Liver (tissue), 9 donors: ENCODE measurements around the gene SYTL3. TPM values are rescaled to one million over a fixed set of nuclear protein-coding genes. Genes with fewer than 3 reads are reported as not detected.

Source experiments
- DNase-seq: peaks from one replicate; pipeline ENCODE4 v3.0.0-alpha.2; 2017; ENCODE audit warnings: low spot score
- H3K27ac ChIP-seq, 2 donors: one replicate each; pipeline ENCODE4 v1.7.0; 2013; ENCODE audit warnings: inconsistent platforms in 2 of 2, low read length in 2 of 2, control low read depth in 1 of 2, low read depth in 1 of 2, mild to moderate bottlenecking in 1 of 2
- H3K27me3 ChIP-seq, 4 donors: one replicate each; pipeline versions ENCODE4 v1.6.1 to v1.7.0; 2013; ENCODE audit warnings: low read length in 3 of 4, inconsistent platforms in 1 of 4, mild to moderate bottlenecking in 1 of 4, moderate library complexity in 1 of 4; ENCODE audit not compliant: control insufficient read depth in 4 of 4, insufficient read depth in 4 of 4
- H3K36me3 ChIP-seq, 4 donors: one replicate each; pipeline versions ENCODE4 v1.6.1 to v1.7.0; 2013; ENCODE audit warnings: low read length in 3 of 4, mild to moderate bottlenecking in 3 of 4, low read depth in 1 of 4, moderate library complexity in 1 of 4; ENCODE audit not compliant: control insufficient read depth in 4 of 4, insufficient read depth in 3 of 4
- H3K4me1 ChIP-seq, 4 donors: one replicate each; pipeline versions ENCODE4 v1.6.1 to v1.7.0; 2013; ENCODE audit warnings: low read length in 3 of 4, mild to moderate bottlenecking in 3 of 4, moderate library complexity in 1 of 4; ENCODE audit not compliant: control insufficient read depth in 4 of 4, insufficient read depth in 4 of 4
- H3K4me3 ChIP-seq, 3 donors: one replicate each; pipeline versions ENCODE4 v1.6.1 to v1.7.0; 2013; ENCODE audit warnings: low read length in 3 of 3, control low read depth in 1 of 3, low read depth in 1 of 3, mild to moderate bottlenecking in 1 of 3
- H3K9ac ChIP-seq, 2 donors: one replicate each; pipeline ENCODE4 v1.7.0; 2013; ENCODE audit warnings: low read length in 2 of 2, mild to moderate bottlenecking in 2 of 2, moderate library complexity in 2 of 2, control low read depth in 1 of 2, low read depth in 1 of 2
- H3K9me3 ChIP-seq, 4 donors: one replicate each; pipeline versions ENCODE4 v1.6.1 to v1.7.0; 2013; ENCODE audit warnings: low read length in 3 of 4; ENCODE audit not compliant: control insufficient read depth in 4 of 4
- FOXA1 ChIP-seq: IDR thresholded peaks from 2 replicates; pipeline ENCODE4 v1.6.1; 2016; ENCODE audit warnings: antibody characterized with exemption
- FOXA2 ChIP-seq: IDR thresholded peaks from 2 replicates; pipeline ENCODE4 v1.6.1; 2016; ENCODE audit warnings: antibody characterized with exemption
- GABPA ChIP-seq, 2 donors: IDR thresholded peaks in 1 of 2; conservative IDR thresholded peaks in 1 of 2; 2 replicates each; pipeline ENCODE4 v1.6.1; 2016; ENCODE audit warnings: antibody characterized with exemption in 2 of 2, mild to moderate bottlenecking in 1 of 2, moderate library complexity in 1 of 2
- HNF4A ChIP-seq, 2 donors: conservative IDR thresholded peaks; 2 replicates each; pipeline ENCODE4 v1.6.1; 2016; ENCODE audit warnings: antibody characterized with exemption in 2 of 2, mild to moderate bottlenecking in 2 of 2
- HNF4G ChIP-seq: IDR thresholded peaks from 2 replicates; pipeline ENCODE4 v1.6.1; 2016; ENCODE audit warnings: antibody characterized with exemption
- JUND ChIP-seq, 2 donors: IDR thresholded peaks; 2 replicates each; pipeline ENCODE4 v1.6.1; 2016; ENCODE audit warnings: antibody characterized with exemption in 2 of 2
- NR2F2 ChIP-seq: IDR thresholded peaks from 2 replicates; pipeline ENCODE4 v1.6.1; 2016; ENCODE audit warnings: antibody characterized with exemption
- RAD21 ChIP-seq, 2 donors: IDR thresholded peaks; 2 replicates each; pipeline ENCODE4 v1.6.1; 2016; ENCODE audit warnings: antibody characterized with exemption in 2 of 2, mild to moderate bottlenecking in 2 of 2
- RXRA ChIP-seq, 2 donors: IDR thresholded peaks; 2 replicates each; pipeline ENCODE4 v1.6.1; 2017 to 2018; ENCODE audit warnings: antibody characterized with exemption in 2 of 2, mild to moderate bottlenecking in 1 of 2
- SP1 ChIP-seq: IDR thresholded peaks from 2 replicates; pipeline ENCODE4 v1.6.1; 2018; ENCODE audit warnings: antibody characterized with exemption, mild to moderate bottlenecking
- TAF1 ChIP-seq: conservative IDR thresholded peaks from 2 replicates; pipeline ENCODE4 v1.6.1; 2016; ENCODE audit warnings: antibody characterized with exemption, mild to moderate bottlenecking
- YY1 ChIP-seq: IDR thresholded peaks from 2 replicates; pipeline ENCODE4 v1.6.1; 2016; ENCODE audit warnings: antibody characterized with exemption, mild to moderate bottlenecking
- WGBS: extraction: QIAGEN DNeasy Blood & Tissue Kit; methylation state at CpG from one replicate; pipeline ENCODE4 v1.1.7; 2013; 5-methylcytosine and 5-hydroxymethylcytosine counted together
- polyA plus RNA-seq, 2 donors: library from polyadenylated mRNA; stranded (reverse) in 1 of 2; unstranded in 1 of 2; fragments of 200-250 nt in 1 of 2; fragments of >200 nt in 1 of 2; fragmentation: Nextera tagmentation in 1 of 2; extraction: Ambion mirVana in 1 of 2; gene quantifications; one replicate each; pipeline versions ENCODE4 v1.2.1 to v1.2.3, GENCODE V29; 2013 to 2015
- total RNA-seq, 2 donors: library from RNA; depleted of rRNA; stranded (reverse); fragments of >200 nt; gene quantifications; one replicate each; pipeline ENCODE4 v1.2.3, GENCODE V29; 2014
- TF ChIP-seq, protein P1 (sequence below): IDR thresholded peaks from 2 replicates; pipeline ENCODE4 v1.6.1; 2016; ENCODE audit warnings: antibody characterized with exemption
- TF ChIP-seq, protein P2 (sequence below): IDR thresholded peaks from 2 replicates; pipeline ENCODE4 v1.6.1; 2016; ENCODE audit warnings: antibody characterized with exemption, mild to moderate bottlenecking
- TF ChIP-seq, protein P3 (sequence below): IDR thresholded peaks from 2 replicates; pipeline ENCODE4 v1.6.1; 2016; ENCODE audit warnings: antibody characterized with exemption
- TF ChIP-seq, protein P4 (sequence below): fragments of 150-350 bp; IDR thresholded peaks from 2 replicates; pipeline ENCODE4 v1.5.1; 2017; ENCODE audit warnings: improper control_type of control experiment, low read depth, low read length; ENCODE audit not compliant: missing input control
- TF ChIP-seq, protein P5 (sequence below): IDR thresholded peaks from 2 replicates; pipeline ENCODE4 v1.6.1; 2016; ENCODE audit warnings: antibody characterized with exemption
- donor health status: healthy.
- donor health status: healthy.
- donor health status: healthy.
- donor health status: healthy.
- donor health status: healthy.

The SYTL3 gene
- total and polyA plus RNA-seq, 4 donors: 0.28 to 1.7 (median 0.51) TPM

DNA sequence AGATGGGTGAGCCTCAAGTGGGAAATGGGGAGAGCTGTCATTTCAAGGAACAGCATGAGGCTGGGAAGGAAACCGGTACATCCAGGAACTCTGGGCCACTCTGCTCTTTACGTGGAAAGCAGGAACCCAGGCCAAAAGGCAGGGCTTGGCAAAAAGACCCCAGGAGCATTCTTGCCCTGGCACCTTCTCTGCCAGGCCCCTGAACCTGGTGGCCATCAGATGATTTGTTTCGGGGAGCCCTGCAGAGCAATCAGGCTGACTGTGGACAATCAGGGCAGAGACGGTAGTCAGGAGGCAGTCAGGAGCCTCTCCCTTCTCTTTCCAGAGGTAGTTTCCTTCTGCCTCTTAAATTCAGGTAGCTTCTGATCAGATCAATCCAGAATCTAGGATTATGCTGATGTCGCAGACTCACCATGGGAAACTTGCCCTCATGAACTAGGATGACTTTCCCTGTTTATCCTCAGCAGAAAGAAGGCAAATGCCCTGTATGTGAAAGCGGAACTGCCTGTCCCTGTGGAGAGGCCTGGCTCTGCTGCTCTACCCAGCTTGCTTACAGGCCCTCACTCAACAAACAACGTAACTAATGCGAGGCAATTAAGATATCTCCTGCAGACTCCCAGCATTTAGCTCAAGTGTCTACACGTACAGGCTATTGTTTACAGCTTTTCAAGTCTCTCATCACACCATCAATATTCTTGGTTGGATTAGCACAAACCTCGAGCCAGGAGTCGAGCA, 132.7 kb downstream of the SYTL3 start:
- H3K4me3 ChIP-seq: no peak overlapping the region
- no peak for TF ChIP-seq RAD21 (IDR thresholded peaks at IDR 0.05)
- TF ChIP-seq, protein P1, sequence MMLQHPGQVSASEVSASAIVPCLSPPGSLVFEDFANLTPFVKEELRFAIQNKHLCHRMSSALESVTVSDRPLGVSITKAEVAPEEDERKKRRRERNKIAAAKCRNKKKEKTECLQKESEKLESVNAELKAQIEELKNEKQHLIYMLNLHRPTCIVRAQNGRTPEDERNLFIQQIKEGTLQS: no peak
- TF ChIP-seq YY1: no peak
- no peak for TF ChIP-seq JUND (IDR thresholded peaks at IDR 0.05)
- TF ChIP-seq HNF4G: no peak
- TF ChIP-seq GABPA (IDR thresholded peaks at IDR 0.05 in 1 of 2, conservative IDR thresholded peaks at IDR 0.05 in 1 of 2): no peak
- TF ChIP-seq HNF4A (conservative IDR thresholded peaks at IDR 0.05): no peak
- TF ChIP-seq NR2F2: no peak
- TF ChIP-seq, protein P2, sequence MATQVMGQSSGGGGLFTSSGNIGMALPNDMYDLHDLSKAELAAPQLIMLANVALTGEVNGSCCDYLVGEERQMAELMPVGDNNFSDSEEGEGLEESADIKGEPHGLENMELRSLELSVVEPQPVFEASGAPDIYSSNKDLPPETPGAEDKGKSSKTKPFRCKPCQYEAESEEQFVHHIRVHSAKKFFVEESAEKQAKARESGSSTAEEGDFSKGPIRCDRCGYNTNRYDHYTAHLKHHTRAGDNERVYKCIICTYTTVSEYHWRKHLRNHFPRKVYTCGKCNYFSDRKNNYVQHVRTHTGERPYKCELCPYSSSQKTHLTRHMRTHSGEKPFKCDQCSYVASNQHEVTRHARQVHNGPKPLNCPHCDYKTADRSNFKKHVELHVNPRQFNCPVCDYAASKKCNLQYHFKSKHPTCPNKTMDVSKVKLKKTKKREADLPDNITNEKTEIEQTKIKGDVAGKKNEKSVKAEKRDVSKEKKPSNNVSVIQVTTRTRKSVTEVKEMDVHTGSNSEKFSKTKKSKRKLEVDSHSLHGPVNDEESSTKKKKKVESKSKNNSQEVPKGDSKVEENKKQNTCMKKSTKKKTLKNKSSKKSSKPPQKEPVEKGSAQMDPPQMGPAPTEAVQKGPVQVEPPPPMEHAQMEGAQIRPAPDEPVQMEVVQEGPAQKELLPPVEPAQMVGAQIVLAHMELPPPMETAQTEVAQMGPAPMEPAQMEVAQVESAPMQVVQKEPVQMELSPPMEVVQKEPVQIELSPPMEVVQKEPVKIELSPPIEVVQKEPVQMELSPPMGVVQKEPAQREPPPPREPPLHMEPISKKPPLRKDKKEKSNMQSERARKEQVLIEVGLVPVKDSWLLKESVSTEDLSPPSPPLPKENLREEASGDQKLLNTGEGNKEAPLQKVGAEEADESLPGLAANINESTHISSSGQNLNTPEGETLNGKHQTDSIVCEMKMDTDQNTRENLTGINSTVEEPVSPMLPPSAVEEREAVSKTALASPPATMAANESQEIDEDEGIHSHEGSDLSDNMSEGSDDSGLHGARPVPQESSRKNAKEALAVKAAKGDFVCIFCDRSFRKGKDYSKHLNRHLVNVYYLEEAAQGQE: no peak
- TF ChIP-seq TAF1: no peak
- TF ChIP-seq, protein P3, sequence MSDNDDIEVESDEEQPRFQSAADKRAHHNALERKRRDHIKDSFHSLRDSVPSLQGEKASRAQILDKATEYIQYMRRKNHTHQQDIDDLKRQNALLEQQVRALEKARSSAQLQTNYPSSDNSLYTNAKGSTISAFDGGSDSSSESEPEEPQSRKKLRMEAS: no peak
- TF ChIP-seq FOXA1: no peak
- TF ChIP-seq, protein P4, sequence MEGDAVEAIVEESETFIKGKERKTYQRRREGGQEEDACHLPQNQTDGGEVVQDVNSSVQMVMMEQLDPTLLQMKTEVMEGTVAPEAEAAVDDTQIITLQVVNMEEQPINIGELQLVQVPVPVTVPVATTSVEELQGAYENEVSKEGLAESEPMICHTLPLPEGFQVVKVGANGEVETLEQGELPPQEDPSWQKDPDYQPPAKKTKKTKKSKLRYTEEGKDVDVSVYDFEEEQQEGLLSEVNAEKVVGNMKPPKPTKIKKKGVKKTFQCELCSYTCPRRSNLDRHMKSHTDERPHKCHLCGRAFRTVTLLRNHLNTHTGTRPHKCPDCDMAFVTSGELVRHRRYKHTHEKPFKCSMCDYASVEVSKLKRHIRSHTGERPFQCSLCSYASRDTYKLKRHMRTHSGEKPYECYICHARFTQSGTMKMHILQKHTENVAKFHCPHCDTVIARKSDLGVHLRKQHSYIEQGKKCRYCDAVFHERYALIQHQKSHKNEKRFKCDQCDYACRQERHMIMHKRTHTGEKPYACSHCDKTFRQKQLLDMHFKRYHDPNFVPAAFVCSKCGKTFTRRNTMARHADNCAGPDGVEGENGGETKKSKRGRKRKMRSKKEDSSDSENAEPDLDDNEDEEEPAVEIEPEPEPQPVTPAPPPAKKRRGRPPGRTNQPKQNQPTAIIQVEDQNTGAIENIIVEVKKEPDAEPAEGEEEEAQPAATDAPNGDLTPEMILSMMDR: no peak
- no peak for TF ChIP-seq SP1
- TF ChIP-seq, protein P5, sequence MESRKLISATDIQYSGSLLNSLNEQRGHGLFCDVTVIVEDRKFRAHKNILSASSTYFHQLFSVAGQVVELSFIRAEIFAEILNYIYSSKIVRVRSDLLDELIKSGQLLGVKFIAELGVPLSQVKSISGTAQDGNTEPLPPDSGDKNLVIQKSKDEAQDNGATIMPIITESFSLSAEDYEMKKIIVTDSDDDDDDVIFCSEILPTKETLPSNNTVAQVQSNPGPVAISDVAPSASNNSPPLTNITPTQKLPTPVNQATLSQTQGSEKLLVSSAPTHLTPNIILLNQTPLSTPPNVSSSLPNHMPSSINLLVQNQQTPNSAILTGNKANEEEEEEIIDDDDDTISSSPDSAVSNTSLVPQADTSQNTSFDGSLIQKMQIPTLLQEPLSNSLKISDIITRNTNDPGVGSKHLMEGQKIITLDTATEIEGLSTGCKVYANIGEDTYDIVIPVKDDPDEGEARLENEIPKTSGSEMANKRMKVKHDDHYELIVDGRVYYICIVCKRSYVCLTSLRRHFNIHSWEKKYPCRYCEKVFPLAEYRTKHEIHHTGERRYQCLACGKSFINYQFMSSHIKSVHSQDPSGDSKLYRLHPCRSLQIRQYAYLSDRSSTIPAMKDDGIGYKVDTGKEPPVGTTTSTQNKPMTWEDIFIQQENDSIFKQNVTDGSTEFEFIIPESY: no peak
- no peak for TF ChIP-seq RXRA (IDR thresholded peaks at IDR 0.05)
- no peak for TF ChIP-seq FOXA2
- no peaks in the 10 kb centered on the region for H3K27me3 ChIP-seq
- peaks cover 7 to 55% (median 47%) of the 10 kb centered on the region in 4 donors for H3K36me3 ChIP-seq
- DNase-seq: no peak
- H3K9ac ChIP-seq: no peak overlapping the region
- no peaks in the 10 kb centered on the region for H3K4me1 ChIP-seq
- H3K9me3 ChIP-seq: no peaks in the 10 kb centered on the region
- 95% methylated on average over 11 of the region's 11 CpGs for WGBS
- H3K27ac ChIP-seq: no peak overlapping the region
